Loucy (cell line): ENCODE results near the gene APPL2.
A peak's percentile ranks its signal among the peaks of the same experiment; 100 is the strongest.

ENCODE experiments used
- H2AFZ ChIP-seq: fragments of 200-600 bp; sonication (generic); 2 replicates; pipeline ENCODE4 v1.6.0; 2016; ENCODE audit warnings: antibody characterized with exemption, mild to moderate bottlenecking, low read length, moderate library complexity
- H3F3A ChIP-seq: fragments of 200-600 bp; 2 replicates; pipeline ENCODE4 v1.6.0; 2016; ENCODE audit warnings: antibody characterized with exemption, low read depth, mild to moderate bottlenecking
- H3K27me3 ChIP-seq: fragments of 200-600 bp; sonication (generic); 2 replicates; pipeline ENCODE4 v1.6.1; 2014; ENCODE audit warnings: low read length, mild to moderate bottlenecking; ENCODE audit not compliant: insufficient read depth, poor library complexity, severe bottlenecking
- H3K36me3 ChIP-seq: fragments of 200-600 bp; sonication (generic); 2 replicates; pipeline ENCODE4 v1.6.1; 2016; ENCODE audit warnings: low read length; ENCODE audit not compliant: insufficient read depth
- H3K4me1 ChIP-seq: fragments of 200-600 bp; sonication (generic); 2 replicates; pipeline ENCODE4 v1.5.1; 2014; ENCODE audit warnings: low read length, mild to moderate bottlenecking; ENCODE audit not compliant: insufficient read depth, poor library complexity, severe bottlenecking
- H3K4me2 ChIP-seq: fragments of 200-600 bp; sonication (generic); 2 replicates; pipeline ENCODE4 v1.6.0; 2014; ENCODE audit warnings: antibody characterized with exemption, low read length, low read depth, mild to moderate bottlenecking; ENCODE audit not compliant: poor library complexity, severe bottlenecking
- H3K4me3 ChIP-seq: fragments of 200-600 bp; sonication (generic); 2 replicates; pipeline ENCODE4 v1.5.1; 2014; ENCODE audit warnings: low read length, mild to moderate bottlenecking, mixed read lengths; ENCODE audit not compliant: poor library complexity, severe bottlenecking
- H3K79me2 ChIP-seq: fragments of 200-600 bp; sonication (generic); 2 replicates; pipeline ENCODE4 v1.6.1; 2014; ENCODE audit warnings: low read length; ENCODE audit not compliant: insufficient read depth
- H3K9ac ChIP-seq: fragments of 200-600 bp; sonication (generic); 2 replicates; pipeline ENCODE4 v1.6.0; 2014; ENCODE audit warnings: mild to moderate bottlenecking, low read depth, low read length, moderate library complexity; ENCODE audit not compliant: poor library complexity, severe bottlenecking
- H3K9me2 ChIP-seq: fragments of 200-600 bp; sonication (generic); replicated peaks from 2 replicates; pipeline ENCODE4 v1.6.1; 2016; ENCODE audit warnings: low read depth, low read length, mixed read lengths
- H3K9me3 ChIP-seq: fragments of 200-600 bp; sonication (generic); 2 replicates; pipeline ENCODE4 v1.6.1; 2014; ENCODE audit warnings: mild to moderate bottlenecking, antibody characterized with exemption, low read length, low read depth; ENCODE audit not compliant: insufficient read depth
- H4K20me1 ChIP-seq: fragments of 200-600 bp; sonication (generic); 2 replicates; pipeline ENCODE4 v1.6.0; 2014; ENCODE audit warnings: antibody characterized with exemption, low read length, mild to moderate bottlenecking; ENCODE audit not compliant: insufficient read depth, poor library complexity, severe bottlenecking
- CTCF ChIP-seq: fragments of 200-600 bp; sonication (generic); conservative IDR thresholded peaks from 2 replicates; pipeline ENCODE4 v1.5.1; 2014; ENCODE audit warnings: mild to moderate bottlenecking, antibody characterized with exemption, low read length
- EZH2phosphoT487 ChIP-seq: fragments of 200-600 bp; IDR thresholded peaks from 2 replicates; pipeline ENCODE4 v1.6.1; 2018; ENCODE audit warnings: antibody characterized with exemption, mild to moderate bottlenecking, moderate library complexity, borderline replicate concordance

The APPL2 gene

GRCh38 chr12:105280966-105281693, 45.2 kb upstream of the APPL2 start:
- H4K20me1 ChIP-seq, result no peaks in the 10 kb centered on the region
- H3K4me1 ChIP-seq, result peaks cover 4% of the 10 kb centered on the region
- H3K9me2 ChIP-seq, result no peaks in the 10 kb centered on the region
- TF ChIP-seq CTCF, result no peak
- no peak for TF ChIP-seq EZH2phosphoT487
- H3K79me2 ChIP-seq, result no peaks in the 10 kb centered on the region
- no peak overlapping the region for H2AFZ ChIP-seq
- H3K9ac ChIP-seq, result no peak overlapping the region
- H3K9me3 ChIP-seq, result no peaks in the 10 kb centered on the region; the same call in 1 of the 2 replicates
- no peaks in the 10 kb centered on the region for H3K36me3 ChIP-seq
- H3K4me2 ChIP-seq, result no peak overlapping the region
- H3K27me3 ChIP-seq, result no peaks in the 10 kb centered on the region
- H3K4me3 ChIP-seq, result no peak overlapping the region
- no peaks in the 10 kb centered on the region for H3F3A ChIP-seq

- Histone ChIP-seq H3K4me3 (no peak overlapping the region), H3K4me1 (peaks cover 4% of the 10 kb centered on the region), H3K9me3 (no peaks in the 10 kb centered on the region), H2AFZ (no peak overlapping the region), H3K36me3 (no peaks in the 10 kb centered on the region), H3K9ac (no peak overlapping the region), H3F3A (no peaks in the 10 kb centered on the region), H3K27me3 (no peaks in the 10 kb centered on the region), H3K79me2 (no peaks in the 10 kb centered on the region), H4K20me1 (no peaks in the 10 kb centered on the region), H3K4me2 (no peak overlapping the region), H3K9me2 (no peaks in the 10 kb centered on the region)
- no peak for TF ChIP-seq EZH2phosphoT487
- peak; percentile 90 for TF ChIP-seq CTCF
These were observed 43.6 kb upstream of the APPL2 start for GRCh38 chr12:105279460-105280056.

- H3K4me3 ChIP-seq, result no peak overlapping the region
These were observed 42.2 kb upstream of the APPL2 start for GRCh38 chr12:105278043-105278697.

More at GRCh38 chr12:105278043-105278697, 42.2 kb upstream of the APPL2 start:
- H3K4me2 ChIP-seq, result no peak overlapping the region
- H3K36me3 ChIP-seq, result no peaks in the 10 kb centered on the region
- peaks cover 4% of the 10 kb centered on the region for H3K4me1 ChIP-seq
- no peaks in the 10 kb centered on the region for H4K20me1 ChIP-seq
- H3K9me2 ChIP-seq, result no peaks in the 10 kb centered on the region
- no peaks in the 10 kb centered on the region for H3K27me3 ChIP-seq
- H2AFZ ChIP-seq, result no peak overlapping the region
- no peaks in the 10 kb centered on the region for H3K79me2 ChIP-seq
- H3K9me3 ChIP-seq, result no peaks in the 10 kb centered on the region
- H3F3A ChIP-seq, result no peaks in the 10 kb centered on the region
- TF ChIP-seq CTCF (peak; percentile 37), EZH2phosphoT487 (no peak)
- no peak overlapping the region for H3K9ac ChIP-seq
